H1 (cell line): Measurements from ENCODE around the gene MAGIX. TPM values are rescaled to one million over a fixed set of nuclear protein-coding genes. Genes with fewer than 3 reads are reported as not detected.

Source experiments
- CTCF ChIA-PET: fragments of 300-600 bp; sonication (Branson Sonifier 250); formaldehyde crosslinking; loops from one replicate; lab custom pipeline; 2021; ENCODE audit not compliant: partially characterized antibody; lab: Charles Lee
- POLR2A ChIA-PET: fragments of 300-600 bp; sonication (Branson Sonifier 250); formaldehyde crosslinking; loops from one replicate; lab custom pipeline; 2021; ENCODE audit warnings: inconsistent platforms; ENCODE audit not compliant: partially characterized antibody; lab: Charles Lee
- DNase-seq, 2 experiments: peaks; one replicate each; pipeline versions ENCODE4 v3.0.0 to v3.0.0-alpha.2; 2010 to 2022; ENCODE audit warnings: low spot score in 2 of 2, low read depth in 1 of 2, mixed read lengths in 1 of 2
- FAIRE-seq: peaks from 2 replicates; lab custom pipeline; 2011; peaks lifted over from hg19 to GRCh38; lab: Jason Lieb, UNC
- H2AFZ ChIP-seq: 2 replicates; pipeline ENCODE4 v1.8.1; 2012; ENCODE audit warnings: low read length, inconsistent platforms
- H2AK5ac ChIP-seq: 2 replicates; pipeline ENCODE4 v1.6.1; 2013; ENCODE audit warnings: low read depth, low read length
- H2BK120ac ChIP-seq: replicated peaks from 2 replicates; pipeline ENCODE3; 2013; ENCODE audit warnings: low read depth, low read length, inconsistent platforms
- H2BK12ac ChIP-seq: 2 replicates; pipeline ENCODE4 v1.6.1; 2013; ENCODE audit warnings: low read depth, low read length
- H2BK15ac ChIP-seq: 2 replicates; pipeline ENCODE4 v1.6.1; 2013; ENCODE audit warnings: low read length
- H2BK20ac ChIP-seq: 2 replicates; pipeline ENCODE4 v1.6.1; 2013; ENCODE audit warnings: low read length
- H2BK5ac ChIP-seq: 2 replicates; pipeline ENCODE4 v1.6.1; 2013; ENCODE audit warnings: low read depth, low read length
- H3K14ac ChIP-seq: 2 replicates; pipeline ENCODE4 v1.6.1; 2013; ENCODE audit warnings: inconsistent platforms; ENCODE audit not compliant: insufficient read length
- H3K18ac ChIP-seq: 2 replicates; pipeline ENCODE4 v1.6.1; 2013; ENCODE audit warnings: low read length; ENCODE audit errors: extremely low read depth
- H3K23ac ChIP-seq: 2 replicates; pipeline ENCODE4 v1.6.1; 2013; ENCODE audit warnings: inconsistent platforms; ENCODE audit not compliant: insufficient read length
- H3K23me2 ChIP-seq: 2 replicates; pipeline ENCODE4 v1.6.1; 2013; ENCODE audit warnings: low read depth, low read length
- H3K27ac ChIP-seq: 2 replicates; pipeline ENCODE4 v1.6.1; 2011; ENCODE audit warnings: low read depth, low read length, inconsistent platforms
- H3K27me3 ChIP-seq, 4 experiments: replicated peaks in 1 of 4; 1 replicate in 1 of 4; 2 replicates in 3 of 4; pipeline versions ENCODE4 v1.6.1 to v1.8.1; 2011 to 2013; ENCODE audit warnings: low read length in 3 of 4, mild to moderate bottlenecking in 3 of 4, inconsistent platforms in 2 of 4, mixed read lengths in 2 of 4, moderate library complexity in 1 of 4; ENCODE audit not compliant: control insufficient read depth in 3 of 4, insufficient read depth in 3 of 4; ENCODE audit errors: extremely low read depth in 1 of 4
- H3K36me3 ChIP-seq, 4 experiments: 2 replicates each; pipeline versions ENCODE4 v1.6.1 to v1.8.1; 2011 to 2013; ENCODE audit warnings: mild to moderate bottlenecking in 4 of 4, low read length in 3 of 4, moderate library complexity in 2 of 4, control low read depth in 1 of 4, inconsistent platforms in 1 of 4; ENCODE audit not compliant: insufficient read depth in 4 of 4, control insufficient read depth in 2 of 4
- H3K4ac ChIP-seq: replicated peaks from 2 replicates; pipeline ENCODE3; 2013; ENCODE audit warnings: low read length, low read depth, mixed read lengths, inconsistent platforms; ENCODE audit not compliant: insufficient read length
- H3K4me1 ChIP-seq, 4 experiments: replicated peaks in 1 of 4; 1 replicate in 1 of 4; 2 replicates in 3 of 4; pipeline versions ENCODE4 v1.6.1 to v1.8.1; 2011 to 2013; ENCODE audit warnings: low read length in 3 of 4, inconsistent platforms in 2 of 4, mixed read lengths in 1 of 4; ENCODE audit not compliant: insufficient read depth in 4 of 4, control insufficient read depth in 3 of 4
- H3K4me2 ChIP-seq, 2 experiments: 2 replicates each; pipeline versions ENCODE4 v1.6.1 to v1.8.1; 2011 to 2013; ENCODE audit warnings: low read depth in 2 of 2, low read length in 2 of 2, control low read depth in 1 of 2, inconsistent platforms in 1 of 2, mild to moderate bottlenecking in 1 of 2; ENCODE audit not compliant: insufficient read depth in 1 of 2
- H3K4me3 ChIP-seq, 4 experiments: fragments of 200-600, 300-600 bp in 1 of 4; sonication (generic), shearing (Covaris generic), sonication (Bioruptor Twin) in 1 of 4; 2 replicates each; pipeline versions ENCODE4 v1.5.1 to v1.8.1; 2011 to 2016; ENCODE audit warnings: low read length in 4 of 4, low read depth in 3 of 4, control low read depth in 2 of 4, inconsistent platforms in 2 of 4, mild to moderate bottlenecking in 2 of 4, mixed read lengths in 1 of 4, moderate library complexity in 1 of 4; ENCODE audit not compliant: insufficient read depth in 2 of 4; ENCODE audit errors: extremely low read depth in 1 of 4
- H3K56ac ChIP-seq: replicated peaks from 2 replicates; pipeline ENCODE3; 2013; ENCODE audit warnings: low read depth, mild to moderate bottlenecking, mixed read lengths, low read length, inconsistent platforms; ENCODE audit not compliant: insufficient read length
- H3K79me1 ChIP-seq: 2 replicates; pipeline ENCODE4 v1.6.1; 2013; ENCODE audit warnings: low read depth, low read length, control low read depth
- H3K79me2 ChIP-seq, 2 experiments: 2 replicates each; pipeline versions ENCODE4 v1.6.1 to v1.8.1; 2012 to 2013; ENCODE audit warnings: low read length in 2 of 2, mild to moderate bottlenecking in 2 of 2, inconsistent platforms in 1 of 2; ENCODE audit not compliant: insufficient read depth in 2 of 2, control insufficient read depth in 1 of 2
- H3K9ac ChIP-seq, 4 experiments: replicated peaks in 1 of 4; 1 replicate in 1 of 4; 2 replicates in 3 of 4; pipeline versions ENCODE4 v1.6.1 to v1.8.1; 2011 to 2013; ENCODE audit warnings: low read depth in 3 of 4, low read length in 3 of 4, control low read depth in 2 of 4, mild to moderate bottlenecking in 2 of 4, moderate library complexity in 2 of 4, inconsistent platforms in 1 of 4; ENCODE audit errors: extremely low read depth in 1 of 4
- H3K9me3 ChIP-seq, 2 experiments: 2 replicates each; pipeline versions ENCODE4 v1.6.1 to v1.8.1; 2012 to 2013; ENCODE audit warnings: mild to moderate bottlenecking in 2 of 2, moderate library complexity in 2 of 2, control low read depth in 1 of 2, inconsistent platforms in 1 of 2, low read depth in 1 of 2, low read length in 1 of 2, mixed read lengths in 1 of 2; ENCODE audit not compliant: insufficient read depth in 2 of 2
- H4K20me1 ChIP-seq, 2 experiments: replicated peaks in 1 of 2; 2 replicates each; pipeline versions ENCODE3 to v1.8.1; 2011 to 2013; ENCODE audit warnings: inconsistent platforms in 2 of 2, low read length in 2 of 2, mild to moderate bottlenecking in 1 of 2; ENCODE audit not compliant: insufficient read depth in 2 of 2, control insufficient read depth in 1 of 2
- H4K5ac ChIP-seq: 2 replicates; pipeline ENCODE4 v1.6.1; 2013; ENCODE audit warnings: low read length, low read depth, mixed read lengths, inconsistent platforms; ENCODE audit not compliant: insufficient read length
- H4K8ac ChIP-seq: 2 replicates; pipeline ENCODE4 v1.8.0; 2013; ENCODE audit warnings: mild to moderate bottlenecking, moderate library complexity, low read length, inconsistent platforms; ENCODE audit not compliant: insufficient read depth; ENCODE audit errors: extremely low read depth
- H4K91ac ChIP-seq: replicated peaks from 2 replicates; pipeline ENCODE3; 2013; ENCODE audit warnings: low read length, mixed read lengths, inconsistent platforms; ENCODE audit not compliant: insufficient read length
- CREB1 ChIP-seq: IDR thresholded peaks from 2 replicates; pipeline ENCODE4 v1.6.1; 2012; ENCODE audit warnings: inconsistent platforms
- JUN ChIP-seq: IDR thresholded peaks from 2 replicates; pipeline ENCODE4 v1.6.1; 2011; ENCODE audit warnings: low read depth, mild to moderate bottlenecking, improper control_type of control experiment, low read length
- NANOG ChIP-seq: IDR thresholded peaks from 2 replicates; pipeline ENCODE4 v1.6.1; 2011; ENCODE audit warnings: low read length, low read depth, mild to moderate bottlenecking, inconsistent platforms; ENCODE audit not compliant: insufficient read depth, poor library complexity, severe bottlenecking
- SP4 ChIP-seq: IDR thresholded peaks from 2 replicates; pipeline ENCODE4 v1.6.1; 2012; ENCODE audit warnings: low read length, inconsistent platforms
- SRF ChIP-seq: IDR thresholded peaks from 2 replicates; pipeline ENCODE4 v1.6.1; 2011; ENCODE audit warnings: mild to moderate bottlenecking, low read depth, low read length, moderate library complexity
- YY1 ChIP-seq: IDR thresholded peaks from 2 replicates; pipeline ENCODE4 v1.6.1; 2011; ENCODE audit warnings: low read depth, mild to moderate bottlenecking, low read length
- WGBS, 2 experiments: shearing (Covaris generic) in 1 of 2; methylation state at CpG; one replicate each; pipeline versions ENCODE4 v1.1.6 to v1.1.7; 2013 to 2015; ENCODE audit warnings: low lambda C conversion rate in 2 of 2, mixed read lengths in 2 of 2, inconsistent platforms in 1 of 2, low coverage in 1 of 2, missing lambda C conversion rate in 1 of 2; ENCODE audit not compliant: insufficient replicate concordance in 2 of 2, insufficient coverage in 1 of 2, insufficient read length in 1 of 2; ENCODE audit errors: extremely low coverage in 1 of 2, missing lambda C conversion rate in 1 of 2; 5-methylcytosine and 5-hydroxymethylcytosine counted together
- polyA plus RNA-seq, 7 experiments: library from polyadenylated mRNA; depleted of rRNA in 3 of 7; stranded (reverse) in 5 of 7; unstranded in 2 of 7; fragments of >200 nt in 5 of 7; fragments of 200-250 nt in 2 of 7; gene quantifications; 1 replicate in 5 of 7; 2 replicates in 1 of 7; 4 replicates in 1 of 7; pipeline versions ENCODE4 v1.2.1 to v1.2.3, GENCODE V29; 2011 to 2013; ENCODE audit warnings: missing spikeins in 2 of 7, mixed read lengths in 2 of 7
- total RNA-seq: library from RNA; stranded (reverse); fragmentation: NEBNext Ultra II Directional; extraction: Animal tissue kit (Norgen Biotek cat#: 25700); gene quantifications from 2 replicates; pipeline ENCODE4 v1.2.1, GENCODE V29; 2021
- TF ChIP-seq, protein P1 (sequence below): IDR thresholded peaks from 2 replicates; pipeline ENCODE4 v1.6.1; 2011; ENCODE audit warnings: low read length, improper control_type of control experiment
- TF ChIP-seq, protein P2 (sequence below): IDR thresholded peaks from 2 replicates; pipeline ENCODE4 v1.6.1; 2012; ENCODE audit warnings: inconsistent platforms

MAGIX gene
- total and polyA plus RNA-seq, 2 of the 8 experiments (the other 6 are each of a cell fraction or from before 2014, with no cell fraction given), result 0.37 to 1.1 TPM

DNA sequence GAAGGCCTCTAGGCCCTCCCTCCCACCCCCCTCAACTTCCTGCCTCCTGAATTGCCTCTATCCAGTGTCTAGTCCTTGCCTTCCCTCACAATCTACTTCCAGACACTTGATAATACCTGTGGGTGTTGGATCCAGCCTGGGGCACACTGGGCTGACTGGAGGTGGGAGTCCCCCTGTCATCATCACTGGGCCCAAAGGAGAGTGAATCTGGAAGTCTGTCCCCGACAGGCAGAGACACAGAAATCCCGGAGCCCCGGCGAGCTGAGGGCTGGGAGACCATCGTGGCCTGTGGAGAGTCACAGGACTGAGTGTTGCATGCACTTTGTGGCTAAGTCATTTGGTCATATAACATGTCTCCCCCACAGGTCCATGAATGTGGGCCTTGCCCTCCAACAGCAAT, 45.8 kb downstream of the MAGIX start:
- POLR2A ChIA-PET, result interaction anchor here (1.0 kb wide), 1 partner anchor 16 kb away, joined by 3 read pairs; no protein-coding TSS in a partner anchor
- FAIRE-seq, result no peak
- CTCF ChIA-PET, result interaction anchor here (4.6 kb wide), 1 partner anchor 16 kb away, joined by 22 read pairs; no protein-coding TSS in a partner anchor

More for the DNA sequence above, 45.8 kb downstream of the MAGIX start:
- Histone ChIP-seq H4K20me1 (no peaks in the 10 kb centered on the region), H3K56ac (no peak overlapping the region), H3K79me1 (no peaks in the 10 kb centered on the region), H2BK20ac (no peak overlapping the region), H3K4me2 (no peak overlapping the region), H3K79me2 (no peaks in the 10 kb centered on the region), H3K27ac (no peak overlapping the region), H3K23ac (no peak overlapping the region), H3K27me3 (no peaks in the 10 kb centered on the region), H3K4ac (no peak overlapping the region), H3K9ac (no peak overlapping the region), H2BK120ac (no peak overlapping the region), H4K8ac (no peak overlapping the region), H2BK5ac (no peak overlapping the region), H3K36me3 (no peaks in the 10 kb centered on the region), H2BK15ac (no peak overlapping the region), H3K14ac (no peak overlapping the region), H4K5ac (no peak overlapping the region), H3K18ac (no peak overlapping the region), H2BK12ac (no peak overlapping the region), H3K9me3 (no peaks in the 10 kb centered on the region), H2AFZ (no peak overlapping the region), H3K23me2 (no peaks in the 10 kb centered on the region), H2AK5ac (no peak overlapping the region), H3K4me1 (peaks cover 0 to 11% (median 2%) of the 10 kb centered on the region in 4 experiments; a peak in 2 of 7 replicates), H3K4me3 (no peak overlapping the region), H4K91ac (no peak overlapping the region)
- WGBS, 2 experiments, result no CpG with 5 or more reads among the region's 5 CpGs
- TF ChIP-seq, protein P1, sequence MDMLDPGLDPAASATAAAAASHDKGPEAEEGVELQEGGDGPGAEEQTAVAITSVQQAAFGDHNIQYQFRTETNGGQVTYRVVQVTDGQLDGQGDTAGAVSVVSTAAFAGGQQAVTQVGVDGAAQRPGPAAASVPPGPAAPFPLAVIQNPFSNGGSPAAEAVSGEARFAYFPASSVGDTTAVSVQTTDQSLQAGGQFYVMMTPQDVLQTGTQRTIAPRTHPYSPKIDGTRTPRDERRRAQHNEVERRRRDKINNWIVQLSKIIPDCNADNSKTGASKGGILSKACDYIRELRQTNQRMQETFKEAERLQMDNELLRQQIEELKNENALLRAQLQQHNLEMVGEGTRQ, result no peak
- TF ChIP-seq SP4 (no peak), CREB1 (no peak), YY1 (no peak), NANOG (no peak), SRF (no peak), JUN (no peak)
- TF ChIP-seq, protein P2, sequence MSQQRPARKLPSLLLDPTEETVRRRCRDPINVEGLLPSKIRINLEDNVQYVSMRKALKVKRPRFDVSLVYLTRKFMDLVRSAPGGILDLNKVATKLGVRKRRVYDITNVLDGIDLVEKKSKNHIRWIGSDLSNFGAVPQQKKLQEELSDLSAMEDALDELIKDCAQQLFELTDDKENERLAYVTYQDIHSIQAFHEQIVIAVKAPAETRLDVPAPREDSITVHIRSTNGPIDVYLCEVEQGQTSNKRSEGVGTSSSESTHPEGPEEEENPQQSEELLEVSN, result no peak
- no peak for DNase-seq
